Measurements from ENCODE around the gene SLC26A3. TPM values are rescaled to one million over a fixed set of nuclear protein-coding genes. Genes with fewer than 3 reads are reported as not detected.

SLC26A3 gene
- total RNA-seq, 1 donor from 2014 or later = not detected

- no peak overlapping the region for H3K27ac Mint-ChIP-seq
- peaks cover 4% of the 10 kb centered on the region for H3K9me3 Mint-ChIP-seq
- H3K4me1 Mint-ChIP-seq = peaks cover 11% of the 10 kb centered on the region
- no peak overlapping the region for H3K4me3 Mint-ChIP-seq
- H3K27me3 Mint-ChIP-seq (ENCODE audit: low read depth) = peaks cover 33% of the 10 kb centered on the region
- DNase-seq (ENCODE audit: low spot score in 2 of 2, unreplicated experiment in 2 of 2) = no peak
- TF ChIP-seq CTCF (IDR thresholded peaks at IDR 0.05; ENCODE audit: unreplicated experiment) = no peak
- H3K36me3 Mint-ChIP-seq = no peaks in the 10 kb centered on the region
These were observed 34.1 kb upstream of the SLC26A3 start for GRCh38 chr7:107837145-107837512.

- Mint-ChIP-seq H3K27me3 (ENCODE audit: low read depth) (peaks cover 35% of the 10 kb centered on the region), H3K27ac (no peak overlapping the region), H3K36me3 (no peaks in the 10 kb centered on the region), H3K9me3 (peaks cover 10% of the 10 kb centered on the region), H3K4me3 (no peak overlapping the region), H3K4me1 (peaks cover 11% of the 10 kb centered on the region)
- no peak for TF ChIP-seq CTCF (IDR thresholded peaks at IDR 0.05; ENCODE audit: unreplicated experiment)
- no peak for DNase-seq (ENCODE audit: low spot score in 2 of 2, unreplicated experiment in 2 of 2)
These were observed 33.5 kb upstream of the SLC26A3 start for GRCh38 chr7:107836237-107837144.

GRCh38 chr7:107834401-107834800 lies 31.4 kb upstream of the SLC26A3 start:
- H3K36me3 Mint-ChIP-seq = no peaks in the 10 kb centered on the region
- H3K27ac Mint-ChIP-seq = no peak overlapping the region
- no peak for TF ChIP-seq CTCF (IDR thresholded peaks at IDR 0.05; ENCODE audit: unreplicated experiment)
- no peak overlapping the region for H3K4me3 Mint-ChIP-seq
- H3K9me3 Mint-ChIP-seq = peaks cover 13% of the 10 kb centered on the region
- H3K27me3 Mint-ChIP-seq (ENCODE audit: low read depth) = peaks cover 43% of the 10 kb centered on the region
- peaks cover 11% of the 10 kb centered on the region for H3K4me1 Mint-ChIP-seq
- DNase-seq (ENCODE audit: low spot score in 2 of 2, unreplicated experiment in 2 of 2) = no peak

GRCh38 chr7:107833684-107834106 lies 30.7 kb upstream of the SLC26A3 start:
- peaks cover 11% of the 10 kb centered on the region for H3K4me1 Mint-ChIP-seq
- peaks cover 45% of the 10 kb centered on the region for H3K27me3 Mint-ChIP-seq (ENCODE audit: low read depth)
- H3K4me3 Mint-ChIP-seq = no peak overlapping the region
- no peak for TF ChIP-seq CTCF (IDR thresholded peaks at IDR 0.05; ENCODE audit: unreplicated experiment)
- H3K36me3 Mint-ChIP-seq = no peaks in the 10 kb centered on the region
- DNase-seq (ENCODE audit: low spot score in 2 of 2, unreplicated experiment in 2 of 2) = no peak
- peaks cover 13% of the 10 kb centered on the region for H3K9me3 Mint-ChIP-seq
- no peak overlapping the region for H3K27ac Mint-ChIP-seq

- H3K4me3 Mint-ChIP-seq = no peak overlapping the region
- H3K27ac Mint-ChIP-seq = no peak overlapping the region
- peaks cover 55% of the 10 kb centered on the region for H3K27me3 Mint-ChIP-seq (ENCODE audit: low read depth)
- H3K4me1 Mint-ChIP-seq = no peaks in the 10 kb centered on the region
- DNase-seq (ENCODE audit: low spot score in 2 of 2, unreplicated experiment in 2 of 2) = no peak
- no peaks in the 10 kb centered on the region for H3K36me3 Mint-ChIP-seq
- TF ChIP-seq CTCF (IDR thresholded peaks at IDR 0.05; ENCODE audit: unreplicated experiment) = no peak
- H3K9me3 Mint-ChIP-seq = peaks cover 13% of the 10 kb centered on the region
These were observed 27.4 kb upstream of the SLC26A3 start for GRCh38 chr7:107830420-107830819.
